NCI-H345 treated with DMSO at 0.1 percent for 48 hours (cell line): Measurements from ENCODE around the gene ANXA6.

Experiments used
- DNase-seq: peaks from one replicate; lab custom pipeline; 2025; ENCODE audit not compliant: unreplicated experiment; lab: John Stamatoyannopoulos, UW

The ANXA6 gene

DNA sequence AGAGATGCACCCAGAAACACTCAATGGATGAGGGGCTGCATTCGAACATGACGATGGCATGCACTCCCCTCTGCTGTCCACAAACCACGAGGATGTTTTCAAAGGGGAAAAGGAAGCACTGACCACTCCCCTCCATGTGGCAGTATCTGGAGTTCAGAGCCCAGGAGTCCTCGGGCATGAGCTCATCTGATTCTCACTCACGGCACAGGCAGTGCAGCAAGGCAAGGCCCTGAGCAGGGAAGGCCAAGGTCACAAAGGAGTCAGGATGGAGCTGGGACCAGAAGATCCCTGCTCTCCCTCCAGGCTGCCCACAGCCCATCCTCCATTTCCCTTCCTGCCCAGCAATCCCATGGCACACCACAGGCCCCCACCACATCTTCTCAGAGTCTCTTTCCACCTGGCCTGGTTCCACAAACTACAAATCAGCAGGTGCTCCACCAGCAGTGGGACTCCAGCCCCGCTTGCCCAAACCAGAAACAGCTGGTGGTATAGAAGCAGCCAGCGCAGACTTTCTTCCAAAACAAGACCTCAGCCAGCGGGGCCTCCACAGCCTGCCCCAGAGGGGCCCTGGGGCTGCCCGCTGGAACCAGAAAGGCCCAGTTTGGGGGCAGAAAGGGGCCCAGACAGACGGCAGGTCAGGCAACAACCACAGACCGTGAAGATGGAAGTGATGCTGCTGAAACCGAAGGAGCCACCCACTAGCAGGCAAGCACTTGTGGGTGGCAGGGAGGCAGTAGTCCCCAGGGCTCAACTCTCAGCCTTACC, 89.0 kb downstream of the ANXA6 start:
- DNase-seq = peak; percentile 52

DNA sequence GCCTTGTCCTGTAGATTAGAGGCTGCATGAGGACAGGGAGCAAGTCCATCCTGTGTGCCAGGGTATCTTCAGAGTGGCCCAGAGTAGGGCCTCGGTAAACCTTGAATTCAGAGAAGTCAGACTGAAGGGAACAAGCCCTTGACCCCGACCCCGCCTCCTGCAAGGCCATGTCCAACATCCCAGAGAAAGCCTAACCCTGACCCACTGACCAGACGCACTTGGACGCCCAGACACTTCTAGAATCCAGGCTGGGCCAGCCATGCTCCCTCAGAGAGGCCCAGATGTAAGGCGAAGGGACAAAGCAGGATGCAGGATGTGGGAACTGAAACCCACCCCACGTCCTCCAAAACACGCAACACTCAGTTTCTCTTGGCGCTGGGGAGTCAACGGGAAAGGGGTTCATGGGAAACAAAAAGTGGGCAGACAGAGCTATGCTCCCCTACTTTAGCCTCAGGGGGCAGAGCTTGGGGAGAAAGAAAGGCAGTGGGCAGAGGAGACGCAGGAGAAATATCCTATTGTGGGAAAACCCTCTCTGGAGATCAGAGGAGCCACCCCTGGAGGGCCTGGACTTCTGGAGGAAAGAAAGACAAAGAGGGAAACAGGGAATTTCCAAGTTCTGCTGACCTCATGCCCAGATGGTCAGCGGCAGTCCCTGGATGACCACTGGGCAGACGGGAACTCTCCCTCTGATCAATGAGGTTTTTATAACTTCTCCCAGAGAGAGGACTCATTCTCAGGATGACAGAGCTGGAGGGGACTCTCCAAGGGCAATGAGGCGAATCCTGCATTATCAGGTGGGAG, 89.7 kb downstream of the ANXA6 start:
- no peak for DNase-seq

GRCh38 chr5:151066920-151067319, 90.7 kb downstream of the ANXA6 start:
- DNase-seq = no peak

GRCh38 chr5:151065609-151066008, 92.0 kb downstream of the ANXA6 start:
- no peak for DNase-seq

- no peak for DNase-seq
Measured at GRCh38 chr5:151064916-151065499, 92.6 kb downstream of the ANXA6 start.

GRCh38 chr5:151063142-151063989, 94.2 kb downstream of the ANXA6 start:
- DNase-seq = no peak

DNA sequence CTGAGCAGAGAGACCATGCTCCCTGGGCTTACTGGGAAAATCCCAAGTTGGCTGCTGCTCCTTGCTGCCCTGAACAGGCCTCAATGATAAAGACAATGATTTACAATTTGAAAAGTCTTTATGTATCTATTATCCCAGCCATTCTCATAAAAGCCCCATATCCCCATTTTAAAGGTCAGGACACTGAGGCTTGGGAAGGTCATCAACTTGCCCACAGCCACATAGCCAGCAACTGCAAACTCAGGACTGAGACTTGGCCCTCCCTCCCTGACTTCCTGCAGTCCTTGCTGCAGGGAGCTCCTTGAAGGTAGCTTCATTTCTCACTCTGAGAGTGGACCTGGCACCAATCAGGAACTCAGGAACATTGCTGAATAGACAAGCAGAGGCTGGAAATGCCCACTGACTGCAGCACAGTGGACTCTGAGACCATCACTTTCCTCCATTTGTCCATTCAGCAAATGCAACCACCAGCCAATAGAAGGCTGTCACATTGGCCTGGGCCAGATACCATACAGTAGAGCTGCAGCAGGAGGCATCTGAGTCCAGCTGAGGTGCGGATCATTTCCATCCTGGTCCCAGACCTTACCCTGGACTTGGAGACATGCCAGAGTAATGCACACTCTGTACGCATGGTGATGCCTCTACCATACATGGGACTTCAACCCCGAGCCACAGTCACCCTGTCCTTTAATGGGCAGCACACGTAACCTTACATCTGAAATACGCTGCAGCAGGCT, 95.0 kb downstream of the ANXA6 start:
- no peak for DNase-seq

- no peak for DNase-seq
Measured at GRCh38 chr5:151060742-151061141, 96.8 kb downstream of the ANXA6 start.

DNA sequence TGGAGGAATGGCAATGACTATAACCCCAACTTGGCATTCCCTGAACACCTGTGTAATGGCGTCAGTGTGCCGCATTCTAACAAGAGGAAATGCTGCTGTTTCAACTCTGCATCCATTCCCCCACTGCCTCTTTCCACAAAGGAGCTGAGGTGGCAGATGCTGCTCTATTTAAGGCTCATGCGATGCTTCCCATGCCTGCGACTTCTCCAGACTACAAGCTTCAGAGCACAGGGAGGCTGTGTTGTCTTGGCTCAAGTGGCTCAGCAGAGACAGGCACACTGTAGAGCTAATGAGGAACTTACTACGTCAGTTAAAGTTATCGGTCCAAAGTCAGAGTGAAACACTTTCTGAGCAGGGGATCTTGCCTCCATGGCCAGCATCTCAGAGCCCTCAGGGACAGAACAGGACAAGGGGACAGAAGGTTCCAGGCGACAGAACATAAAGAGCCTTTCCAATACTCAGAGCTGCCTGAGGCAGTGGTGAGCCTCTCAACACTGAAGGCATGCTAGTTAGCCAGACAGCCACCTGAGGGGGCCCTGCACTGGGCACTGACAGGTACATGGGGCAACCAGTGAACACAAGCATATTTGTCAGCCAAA, 98.6 kb downstream of the ANXA6 start:
- DNase-seq = no peak

DNA sequence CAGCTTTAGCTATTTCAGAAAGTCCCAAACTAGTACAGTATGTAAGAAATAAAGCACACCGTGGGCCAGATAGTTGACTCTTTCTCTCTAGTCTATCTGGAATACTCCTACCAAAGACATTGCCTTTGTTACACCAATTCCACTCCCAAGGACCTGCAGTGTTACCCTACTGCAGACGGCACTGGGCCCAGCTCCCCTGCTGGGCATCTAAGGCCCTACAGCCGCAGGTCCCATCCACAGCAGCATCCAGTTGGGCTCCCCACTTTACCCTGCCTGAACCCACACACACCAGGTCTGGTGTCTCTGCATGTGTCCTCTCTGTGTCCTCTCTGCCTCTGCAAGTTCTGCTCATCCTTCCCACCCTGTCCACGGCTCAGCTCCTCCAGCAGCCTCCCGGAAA, 99.3 kb downstream of the ANXA6 start:
- DNase-seq = no peak

GRCh38 chr5:151056379-151057325, 100.9 kb downstream of the ANXA6 start:
- DNase-seq = no peak

- no peak for DNase-seq
Measured at GRCh38 chr5:151055336-151055735, 102.2 kb downstream of the ANXA6 start.

DNA sequence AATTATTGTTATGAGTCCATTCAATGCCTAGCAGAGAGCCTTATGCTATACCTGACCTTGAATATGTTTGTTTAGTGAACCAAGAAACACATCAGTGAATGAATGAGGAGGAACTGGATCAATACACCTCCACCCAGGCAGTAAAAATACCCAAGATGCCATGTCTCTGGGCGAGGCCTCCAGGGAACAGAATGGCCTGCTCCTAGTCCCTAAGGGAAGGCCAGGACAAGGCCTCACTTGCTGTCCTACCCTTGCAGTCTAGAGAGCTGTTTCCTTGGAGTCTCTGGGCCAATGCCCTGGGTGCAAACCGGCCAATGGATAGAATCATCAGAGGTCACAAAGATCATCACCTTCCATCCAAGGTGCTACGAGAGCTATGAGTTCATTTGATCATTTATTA, 102.9 kb downstream of the ANXA6 start:
- no peak for DNase-seq

DNA sequence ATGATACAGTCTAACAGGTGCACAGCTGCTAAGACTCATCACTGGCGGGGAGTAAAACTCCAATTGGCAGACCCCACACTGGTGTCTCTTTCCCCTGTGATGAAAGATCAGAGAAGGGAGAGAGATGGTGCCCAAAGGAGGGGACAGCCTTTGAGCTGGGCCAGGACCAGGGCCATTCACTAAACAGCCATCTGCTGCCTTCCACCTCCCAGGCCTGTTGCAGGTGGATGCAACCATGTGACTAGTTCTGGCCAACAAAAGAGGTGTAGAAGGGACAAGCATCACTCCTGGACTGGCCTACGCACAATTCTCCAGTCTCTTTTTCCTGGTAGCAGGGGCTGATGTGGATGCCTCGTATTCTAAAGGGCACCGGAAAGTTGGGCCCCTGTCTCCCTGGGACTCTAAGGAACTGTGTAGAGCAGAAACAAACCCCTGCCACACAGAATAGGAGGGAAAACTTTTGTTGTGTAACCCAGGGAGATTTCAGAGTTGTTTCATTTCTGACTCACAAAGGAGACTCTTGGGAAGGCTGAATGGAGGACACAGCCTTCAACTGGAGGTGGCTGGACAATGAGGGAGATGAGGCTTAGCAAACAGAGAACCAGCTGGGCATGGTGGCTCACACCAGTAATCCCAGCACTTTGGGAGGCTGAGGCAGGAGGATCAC, 103.7 kb downstream of the ANXA6 start:
- no peak for DNase-seq

DNA sequence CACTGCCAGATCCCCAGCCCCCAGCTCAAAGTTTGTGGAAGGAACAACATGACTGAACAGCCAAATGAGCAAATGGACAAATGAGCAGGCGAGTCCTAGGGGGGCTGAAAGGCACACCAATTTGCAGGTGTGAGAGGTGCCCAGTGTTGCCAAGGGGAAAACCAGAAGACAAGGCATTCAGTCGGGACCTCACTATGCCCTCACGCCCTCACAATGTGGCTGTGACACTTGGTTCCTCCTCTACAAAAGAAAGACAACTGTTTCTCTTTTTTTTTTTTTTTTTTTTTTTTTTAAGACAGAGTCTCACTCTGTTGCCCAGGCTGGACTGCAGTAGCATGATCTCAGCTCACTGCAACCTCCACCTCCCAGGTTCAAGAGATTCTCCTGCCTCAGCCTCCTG, 104.7 kb downstream of the ANXA6 start:
- DNase-seq = no peak

- no peak for DNase-seq
Measured at GRCh38 chr5:151051931-151052608, 105.5 kb downstream of the ANXA6 start.

- DNase-seq = peak; percentile 19
Measured at GRCh38 chr5:151051066-151051930, 106.3 kb downstream of the ANXA6 start.
